HG03571 (cell line): Measurements from ENCODE around the gene MLLT11.
"Not testable (repeated sequence)": the region's sequence is repeated elsewhere in the genome, so short reads cannot be mapped to it uniquely, and the experiment has no call there.

Source experiments
- ATAC-seq: cut with Tn5 transposase; IDR thresholded peaks from one replicate; pipeline ENCODE4 v1.9.1; 2021; ENCODE audit not compliant: unreplicated experiment

MLLT11 gene

GRCh38 chr1:151055581-151055980, 4.6 kb upstream of the MLLT11 start:
- no peak for ATAC-seq

GRCh38 chr1:151056149-151056548, 4.0 kb upstream of the MLLT11 start:
- no peak for ATAC-seq

- no peak for ATAC-seq
These were observed 1.5 kb upstream of the MLLT11 start for GRCh38 chr1:151058692-151059091.

- ATAC-seq = peak; percentile 80
These were observed 839 bp upstream of the MLLT11 start, which contains the start of gene CDC42SE1 for GRCh38 chr1:151059109-151060006. TSS of gene CDC42SE1 (minus strand) at chr1:151059622. CDS start at chr1:151055730, 3,892 bp downstream.

- no peak for ATAC-seq
These were observed 642 bp downstream of the MLLT11 start for GRCh38 chr1:151060657-151061421.

- no peak for ATAC-seq
These were observed 1.5 kb downstream of the MLLT11 start for GRCh38 chr1:151061704-151062103.

GRCh38 chr1:151062741-151063371, 2.7 kb downstream of the MLLT11 start:
- no peak for ATAC-seq

GRCh38 chr1:151065089-151065645, 5.0 kb downstream of the MLLT11 start:
- ATAC-seq = no peak

- ATAC-seq = no peak
These were observed 7.0 kb downstream of the MLLT11 start for GRCh38 chr1:151067185-151067584.

GRCh38 chr1:151069103-151069486, 8.9 kb downstream of the MLLT11 start:
- ATAC-seq = no peak

GRCh38 chr1:151070474-151071276, 10.5 kb downstream of the MLLT11 start, which contains the start of gene GABPB2:
TSS of gene GABPB2 (plus strand) at chr1:151070761. CDS start at chr1:151088190, 17,429 bp downstream.
- ATAC-seq = peak; percentile 73

- ATAC-seq = no peak
These were observed 12.0 kb downstream of the MLLT11 start for GRCh38 chr1:151072224-151072623.

GRCh38 chr1:151085953-151086559, 25.9 kb downstream of the MLLT11 start:
- no peak for ATAC-seq

- ATAC-seq = not testable (repeated sequence)
These were observed 37.2 kb downstream of the MLLT11 start for GRCh38 chr1:151097426-151097825.

GRCh38 chr1:151098126-151098525, 37.9 kb downstream of the MLLT11 start:
- ATAC-seq = no peak

GRCh38 chr1:151104630-151105029, 44.4 kb downstream of the MLLT11 start:
- ATAC-seq = no peak

- no peak for ATAC-seq
These were observed 46.7 kb downstream of the MLLT11 start for GRCh38 chr1:151106894-151107293.

GRCh38 chr1:151108331-151108730, 48.1 kb downstream of the MLLT11 start:
- ATAC-seq = no peak

GRCh38 chr1:151113877-151114276, 53.7 kb downstream of the MLLT11 start:
- ATAC-seq = no peak
